ENCODE data around the gene LIPC.
A peak's percentile ranks its signal among the peaks of the same experiment; 100 is the strongest.

The LIPC gene

GRCh38 chr15:58505581-58505980 is 73.8 kb downstream of the LIPC start:
- no peak for DNase-seq (ENCODE audit: low read depth)
- no peak overlapping the region for H3K4me3 ChIP-seq (ENCODE audit: low read depth, low read length)

GRCh38 chr15:58506064-58506490 is 74.3 kb downstream of the LIPC start:
- no peak overlapping the region for H3K4me3 ChIP-seq (ENCODE audit: low read depth, low read length)
- DNase-seq (ENCODE audit: low read depth) = no peak

- no peak for DNase-seq (ENCODE audit: low read depth)
Measured at GRCh38 chr15:58506783-58507668, 75.2 kb downstream of the LIPC start.

GRCh38 chr15:58509556-58509955 is 77.8 kb downstream of the LIPC start:
- no peak overlapping the region for H3K4me3 ChIP-seq (ENCODE audit: low read depth, low read length)
- no peak for DNase-seq (ENCODE audit: low read depth)

More at GRCh38 chr15:58506783-58507668, 75.2 kb downstream of the LIPC start:
- H3K4me3 ChIP-seq (ENCODE audit: low read depth, low read length) = no peak overlapping the region

- DNase-seq (ENCODE audit: low read depth) = peak; percentile 42
- H3K4me3 ChIP-seq (ENCODE audit: low read depth, low read length) = no peak overlapping the region
Measured at GRCh38 chr15:58510715-58511598, 79.2 kb downstream of the LIPC start.

- H3K4me3 ChIP-seq (ENCODE audit: low read depth, low read length) = no peak overlapping the region
- no peak for DNase-seq (ENCODE audit: low read depth)
Measured at GRCh38 chr15:58511599-58511987, 79.8 kb downstream of the LIPC start.

- DNase-seq (ENCODE audit: low read depth) = no peak
- H3K4me3 ChIP-seq (ENCODE audit: low read depth, low read length) = no peak overlapping the region
Measured at GRCh38 chr15:58512522-58512921, 80.7 kb downstream of the LIPC start.

GRCh38 chr15:58513008-58513407 is 81.2 kb downstream of the LIPC start:
- no peak overlapping the region for H3K4me3 ChIP-seq (ENCODE audit: low read depth, low read length)
- no peak for DNase-seq (ENCODE audit: low read depth)

- no peak for DNase-seq (ENCODE audit: low read depth)
- no peak overlapping the region for H3K4me3 ChIP-seq (ENCODE audit: low read depth, low read length)
Measured at GRCh38 chr15:58513726-58514336, 82.0 kb downstream of the LIPC start.

- no peak for DNase-seq (ENCODE audit: low read depth)
Measured at GRCh38 chr15:58515807-58516206, 84.0 kb downstream of the LIPC start.

GRCh38 chr15:58517252-58517681 is 85.5 kb downstream of the LIPC start:
- no peak overlapping the region for H3K4me3 ChIP-seq (ENCODE audit: low read depth, low read length)
- DNase-seq (ENCODE audit: low read depth) = no peak

More at GRCh38 chr15:58515807-58516206, 84.0 kb downstream of the LIPC start:
- no peak overlapping the region for H3K4me3 ChIP-seq (ENCODE audit: low read depth, low read length)

GRCh38 chr15:58517682-58518525 is 86.1 kb downstream of the LIPC start:
- H3K4me3 ChIP-seq (ENCODE audit: low read depth, low read length) = no peak overlapping the region
- DNase-seq (ENCODE audit: low read depth) = no peak

- no peak for DNase-seq (ENCODE audit: low read depth)
- H3K4me3 ChIP-seq (ENCODE audit: low read depth, low read length) = no peak overlapping the region
Measured at GRCh38 chr15:58518626-58519025, 86.8 kb downstream of the LIPC start.

GRCh38 chr15:58519516-58519915 is 87.7 kb downstream of the LIPC start:
- no peak for DNase-seq (ENCODE audit: low read depth)
- no peak overlapping the region for H3K4me3 ChIP-seq (ENCODE audit: low read depth, low read length)

- DNase-seq (ENCODE audit: low read depth) = no peak
- H3K4me3 ChIP-seq (ENCODE audit: low read depth, low read length) = no peak overlapping the region
Measured at GRCh38 chr15:58520464-58520863, 88.7 kb downstream of the LIPC start.

GRCh38 chr15:58520936-58521292 is 89.1 kb downstream of the LIPC start:
- H3K4me3 ChIP-seq (ENCODE audit: low read depth, low read length) = no peak overlapping the region
- DNase-seq (ENCODE audit: low read depth) = no peak

GRCh38 chr15:58521293-58521991 is 89.7 kb downstream of the LIPC start:
- peak; percentile 19 for DNase-seq (ENCODE audit: low read depth)
- H3K4me3 ChIP-seq (ENCODE audit: low read depth, low read length) = no peak overlapping the region

- no peak for DNase-seq (ENCODE audit: low read depth)
- no peak overlapping the region for H3K4me3 ChIP-seq (ENCODE audit: low read depth, low read length)
Measured at GRCh38 chr15:58522391-58522790, 90.6 kb downstream of the LIPC start.

Data from skeletal muscle cell (primary cell).